Naive thymus-derived CD4-positive, alpha-beta T cell (primary cell): Measurements from ENCODE around the gene COPG2. TPM values are rescaled to one million over a fixed set of nuclear protein-coding genes. Genes with fewer than 3 reads are reported as not detected.

ENCODE experiments used
- ATAC-seq: fragments of 150-1000 bp; cut with Tn5 transposase; 2 replicates; pipeline ENCODE4 v1.10.0; 2021; ENCODE audit warnings: mild to moderate bottlenecking, moderate library complexity
- CTCF ChIA-PET: fragments of 350-600 bp; sonication (Branson Sonifier 250); formaldehyde crosslinking; loops from one replicate; lab custom pipeline; 2021; ENCODE audit warnings: antibody characterized with exemption; lab: Charles Lee
- POLR2A ChIA-PET: fragments of 350-600 bp; sonication (Branson Sonifier 250); formaldehyde crosslinking; loops from one replicate; lab custom pipeline; 2021; ENCODE audit warnings: antibody characterized with exemption, inconsistent platforms; lab: Charles Lee
- DNase-seq, 9 donors: peaks; one replicate each; pipeline versions ENCODE4 v3.0.0 to v3.0.0-alpha.2; 2020 to 2022; ENCODE audit warnings: mixed read lengths in 1 of 9
- H3K27ac ChIP-seq: one replicate; pipeline ENCODE4 v1.7.0; 2013; ENCODE audit warnings: mild to moderate bottlenecking, low read depth, low read length, moderate library complexity
- H3K27me3 ChIP-seq, 2 donors: one replicate each; pipeline ENCODE4 v1.7.0; 2013; ENCODE audit warnings: low read length in 2 of 2, mild to moderate bottlenecking in 2 of 2, moderate library complexity in 2 of 2; ENCODE audit not compliant: control insufficient read depth in 2 of 2, insufficient read depth in 2 of 2
- H3K36me3 ChIP-seq, 3 experiments: 1 replicate in 2 of 3; 2 replicates in 1 of 3; pipeline ENCODE4 v1.7.0; 2013; ENCODE audit warnings: low read length in 3 of 3, mild to moderate bottlenecking in 3 of 3, moderate library complexity in 1 of 3; ENCODE audit not compliant: insufficient read depth in 3 of 3, control insufficient read depth in 2 of 3
- H3K4me1 ChIP-seq, 2 donors: one replicate each; pipeline ENCODE4 v1.7.0; 2013; ENCODE audit warnings: low read length in 2 of 2, mild to moderate bottlenecking in 2 of 2, moderate library complexity in 1 of 2; ENCODE audit not compliant: control insufficient read depth in 2 of 2, insufficient read depth in 2 of 2
- H3K4me3 ChIP-seq: 2 replicates; pipeline ENCODE4 v1.7.0; 2013; ENCODE audit warnings: mild to moderate bottlenecking, low read length
- H3K9me3 ChIP-seq, 3 experiments: 1 replicate in 2 of 3; 2 replicates in 1 of 3; pipeline ENCODE4 v1.7.0; 2013; ENCODE audit warnings: low read length in 3 of 3; ENCODE audit not compliant: control insufficient read depth in 2 of 3
- H3K27ac Mint-ChIP-seq, 9 donors: one replicate each; pipeline ENCODE4 v1.8.0; 2020 to 2022; ENCODE audit warnings: mixed read lengths in 9 of 9, mild to moderate bottlenecking in 8 of 9, moderate library complexity in 5 of 9, inconsistent platforms in 2 of 9
- H3K27me3 Mint-ChIP-seq, 5 donors: one replicate each; pipeline ENCODE4 v1.8.0; 2021 to 2022; ENCODE audit warnings: mixed read lengths in 5 of 5, mild to moderate bottlenecking in 1 of 5
- H3K36me3 Mint-ChIP-seq, 5 donors: one replicate each; pipeline ENCODE4 v1.8.0; 2020 to 2022; ENCODE audit warnings: mixed read lengths in 5 of 5, mild to moderate bottlenecking in 3 of 5, inconsistent platforms in 1 of 5
- H3K4me1 Mint-ChIP-seq, 7 donors: one replicate each; pipeline ENCODE4 v1.8.0; 2020 to 2022; ENCODE audit warnings: mixed read lengths in 7 of 7, mild to moderate bottlenecking in 3 of 7, inconsistent platforms in 1 of 7
- H3K4me3 Mint-ChIP-seq, 10 donors: one replicate each; pipeline ENCODE4 v1.8.0; 2020 to 2022; ENCODE audit warnings: mild to moderate bottlenecking in 10 of 10, mixed read lengths in 10 of 10, moderate library complexity in 6 of 10, inconsistent platforms in 2 of 10
- H3K9me3 Mint-ChIP-seq, 11 donors: one replicate each; pipeline ENCODE4 v1.8.0; 2020 to 2022; ENCODE audit warnings: mixed read lengths in 11 of 11, mild to moderate bottlenecking in 4 of 11, inconsistent platforms in 1 of 11, moderate library complexity in 1 of 11
- intact Hi-C, 2 donors: fragments of 100-400 bp; cut with micrococcal nuclease; formaldehyde crosslinking; loops; one replicate each; pipeline ENCODE4 v1.15.1; 2023
- polyA plus RNA-seq, 2 donors: library from polyadenylated mRNA; unstranded; fragments of 300-500 nt; fragmentation: Illumina TruSeq; gene quantifications; one replicate each; pipeline ENCODE4 v1.2.3, GENCODE V29; 2021
- total RNA-seq, 6 experiments: library from RNA in 5 of 6; stranded (reverse) in 5 of 6; gene quantifications; 1 replicate in 5 of 6; 2 replicates in 1 of 6; pipeline ENCODE4 v1.2.3 and lab custom pipeline; 2021 to 2026

The COPG2 gene
- total and polyA plus RNA-seq, 7 experiments from 2014 or later, result 2.6 to 12.4 (median 8.3) TPM

DNA sequence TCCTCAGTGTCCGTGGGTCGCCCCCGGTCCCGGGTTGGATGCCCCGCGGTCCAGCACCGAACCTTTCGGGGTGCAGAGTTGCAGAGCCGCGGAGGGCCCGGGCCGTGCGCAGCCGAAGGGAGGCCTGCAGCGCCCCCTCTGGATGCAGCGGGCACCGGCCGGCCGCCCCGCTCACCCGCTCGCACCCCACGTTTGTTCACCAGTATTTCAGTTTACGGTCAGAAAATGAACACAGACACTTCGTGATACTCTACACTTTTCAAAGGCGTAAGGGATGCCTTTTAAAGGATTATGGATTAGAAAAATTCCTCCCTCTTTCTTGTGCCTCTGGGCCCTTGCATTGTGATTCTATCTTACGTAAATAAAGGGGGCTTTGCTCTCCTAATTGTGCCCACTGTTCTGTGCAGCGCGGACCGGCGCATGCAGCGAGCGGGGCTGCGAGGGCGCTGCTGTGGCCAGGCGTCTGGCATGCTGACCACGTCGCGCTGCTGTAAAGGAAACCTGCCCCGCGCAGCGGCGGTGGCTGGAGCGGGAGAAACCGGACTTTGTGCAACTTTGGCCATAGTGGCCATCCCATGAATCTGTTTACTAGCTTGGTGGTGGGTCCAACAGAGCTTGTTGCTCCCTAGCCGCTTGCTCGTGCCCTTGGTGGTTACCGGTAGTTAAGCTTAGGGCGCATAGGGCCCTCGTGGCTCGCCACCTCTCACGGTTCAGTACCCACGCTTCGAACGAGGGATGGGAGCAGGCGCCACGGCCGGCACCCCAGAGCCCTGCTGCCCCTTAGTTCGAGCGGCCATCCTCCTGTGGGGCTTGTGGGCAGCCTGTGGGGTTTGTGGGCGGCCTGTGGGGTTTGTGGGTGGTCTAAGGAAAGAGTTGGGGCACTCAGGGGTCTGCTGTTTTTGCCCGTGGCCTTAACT, 177.4 kb downstream of the COPG2 start:
- intact Hi-C loops, result loop anchor here in 1 of 2 donors (1.0 kb wide), 1 partner anchor 249 kb away; no protein-coding TSS in a partner anchor
- H3K4me3 ChIP-seq, result peak overlapping the region; percentile 37
- POLR2A ChIA-PET, result no interaction called here

DNA sequence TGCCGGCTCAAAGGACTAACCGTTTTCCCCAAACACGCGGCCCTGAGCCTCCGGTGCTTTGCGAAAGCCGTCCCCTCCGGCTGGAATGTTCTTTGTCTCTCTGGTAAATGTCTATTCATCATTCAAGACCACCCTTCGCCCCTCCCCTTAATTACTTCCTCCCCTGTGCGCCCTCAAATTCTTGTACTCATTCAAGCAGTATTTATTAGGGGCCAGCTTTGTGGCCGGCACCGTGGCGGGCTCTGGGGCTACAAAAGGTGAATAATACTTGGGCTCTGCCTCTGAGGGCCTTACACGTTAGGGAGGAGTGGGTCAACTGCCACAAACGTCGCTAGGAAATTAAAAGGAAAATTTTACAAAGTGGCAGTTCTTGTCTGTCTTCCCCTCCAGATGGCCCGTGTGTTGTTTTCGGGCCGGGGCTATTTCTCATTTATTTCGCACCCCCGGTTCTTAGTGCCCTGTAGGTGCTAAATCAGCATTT, 178.2 kb downstream of the COPG2 start:
- Histone ChIP-seq H3K4me3 (no peak overlapping the region), H3K27ac (no peak overlapping the region), H3K9me3 (no peaks in the 10 kb centered on the region), H3K27me3 (peaks cover 0 to 3% of the 10 kb centered on the region in 2 donors), H3K36me3 (no peaks in the 10 kb centered on the region), H3K4me1 (peaks cover 7 to 10% of the 10 kb centered on the region in 2 donors)
- DNase-seq (no peak), ATAC-seq (no peak)
- peak overlapping the region in 7 of 10 donors; percentile 2 to 83 (median 78) for H3K4me3 Mint-ChIP-seq
- H3K27me3 Mint-ChIP-seq, result peaks cover 12 to 82% (median 47%) of the 10 kb centered on the region in 5 donors
- intact Hi-C loops, result no loop called here
- ChIA-PET POLR2A (no interaction called here), CTCF (no interaction called here)
- peaks cover 0 to 6% (median 2%) of the 10 kb centered on the region in 5 donors for H3K36me3 Mint-ChIP-seq
- no peak overlapping the region for H3K27ac Mint-ChIP-seq
- peaks cover 22 to 37% (median 32%) of the 10 kb centered on the region in 7 donors for H3K4me1 Mint-ChIP-seq
- peaks cover 0 to 8% (median 0%) of the 10 kb centered on the region in 11 donors for H3K9me3 Mint-ChIP-seq

More for the DNA sequence above, 177.4 kb downstream of the COPG2 start:
- peaks cover 0 to 8% (median 0%) of the 10 kb centered on the region in 11 donors for H3K9me3 Mint-ChIP-seq
- peak in 8 of 9 donors; percentile 18 to 48 (median 37) for DNase-seq
- peak overlapping the region; percentile 66 to 83 (median 75) for H3K4me3 Mint-ChIP-seq
- Histone ChIP-seq H3K36me3 (no peaks in the 10 kb centered on the region), H3K27me3 (peaks cover 0 to 3% of the 10 kb centered on the region in 2 donors), H3K9me3 (no peaks in the 10 kb centered on the region), H3K27ac (no peak overlapping the region), H3K4me1 (peaks cover 5% of the 10 kb centered on the region in 2 donors)
- CTCF ChIA-PET, result interaction anchor here (0.6 kb wide), 2 partner anchors 94 to 258 kb away, joined by 4 to 5 read pairs; no protein-coding TSS in a partner anchor
- peaks cover 15 to 29% (median 24%) of the 10 kb centered on the region in 7 donors for H3K4me1 Mint-ChIP-seq
- peak; percentile 68 for ATAC-seq
- peak overlapping the region in 1 of 9 donors; percentile 25 for H3K27ac Mint-ChIP-seq
- H3K36me3 Mint-ChIP-seq, result peaks cover 0 to 6% (median 2%) of the 10 kb centered on the region in 5 donors
- peaks cover 12 to 77% (median 46%) of the 10 kb centered on the region in 5 donors for H3K27me3 Mint-ChIP-seq

GRCh38 chr7:130489140-130489983, 179.2 kb downstream of the COPG2 start:
- H3K4me3 ChIP-seq, result no peak overlapping the region
- Mint-ChIP-seq H3K4me1 (peaks cover 27 to 44% (median 36%) of the 10 kb centered on the region in 7 donors), H3K27ac (no peak overlapping the region), H3K9me3 (peaks cover 0 to 8% (median 0%) of the 10 kb centered on the region in 11 donors), H3K4me3 (peak overlapping the region in 1 of 10 donors; percentile 3), H3K27me3 (peaks cover 12 to 82% (median 45%) of the 10 kb centered on the region in 5 donors), H3K36me3 (peaks cover 0 to 6% (median 2%) of the 10 kb centered on the region in 5 donors)
- no peak overlapping the region for H3K27ac ChIP-seq
- DNase-seq, result no peak
- CTCF ChIA-PET, result interaction anchor here (0.6 kb wide), 1 partner anchor 61 kb away, joined by 3 read pairs; no protein-coding TSS in a partner anchor
- no peak for ATAC-seq
- no peaks in the 10 kb centered on the region for H3K36me3 ChIP-seq
- H3K4me1 ChIP-seq, result peaks cover 7 to 10% of the 10 kb centered on the region in 2 donors
- peaks cover 0 to 3% of the 10 kb centered on the region in 2 donors for H3K27me3 ChIP-seq
- intact Hi-C loops, result loop anchor here (5.0 to 10.0 kb wide), 6 partner anchors 47 to 417 kb away; partner anchors contain the start of genes CEP41 (in 1 of the 2) and KLHDC10 (in 1 of the 2)
- POLR2A ChIA-PET, result no interaction called here
- no peaks in the 10 kb centered on the region for H3K9me3 ChIP-seq

DNA sequence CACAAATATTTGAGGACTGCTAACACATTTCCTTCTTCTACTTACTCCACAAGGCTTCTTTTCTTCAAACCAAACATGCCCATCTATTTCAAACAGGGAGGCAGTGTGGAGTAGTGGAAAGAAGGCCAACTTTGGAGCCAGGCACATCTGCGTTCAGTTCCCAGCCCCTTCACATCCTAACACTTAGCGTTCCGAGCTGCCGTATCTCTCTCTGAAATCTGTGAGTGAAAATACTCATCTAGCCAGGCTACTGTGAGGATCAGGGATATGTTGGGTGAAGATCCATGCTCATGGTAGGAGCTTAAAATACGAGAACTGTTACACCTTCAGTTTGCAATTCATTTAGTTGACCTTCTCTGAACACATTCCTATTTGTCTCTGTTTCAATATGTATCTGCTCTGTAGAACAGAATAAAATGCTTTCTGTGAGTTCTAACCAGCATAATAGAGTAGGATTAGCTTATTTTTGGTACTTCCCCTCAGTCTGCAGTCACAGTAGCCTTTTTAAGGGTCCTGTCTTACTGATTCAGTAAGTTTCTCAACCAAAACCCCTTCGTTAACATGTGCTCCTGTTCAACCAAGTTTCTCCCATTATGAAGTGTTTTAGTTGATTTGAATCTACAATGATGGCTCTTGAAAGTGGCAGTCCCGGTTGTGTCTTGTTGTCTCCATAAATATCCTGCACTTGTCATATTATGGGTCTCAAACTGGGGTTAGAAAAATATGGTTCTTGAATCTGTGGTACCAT, 180.0 kb downstream of the COPG2 start:
- intact Hi-C loops, result loop anchor here (5.0 to 10.0 kb wide), 6 partner anchors 46 to 416 kb away; partner anchors contain the start of genes CEP41 (in 1 of the 2) and KLHDC10 (in 1 of the 2)
- peaks cover 0 to 8% (median 0%) of the 10 kb centered on the region in 11 donors for H3K9me3 Mint-ChIP-seq
- ATAC-seq, result no peak
- no peak overlapping the region for H3K27ac ChIP-seq
- peaks cover 0 to 6% (median 0%) of the 10 kb centered on the region in 5 donors for H3K36me3 Mint-ChIP-seq
- peak overlapping the region in 2 of 10 donors; percentile 3 to 30 for H3K4me3 Mint-ChIP-seq
- CTCF ChIA-PET, result interaction anchor here (0.6 kb wide), 1 partner anchor 60 kb away, joined by 3 read pairs; no protein-coding TSS in a partner anchor
- H3K4me1 Mint-ChIP-seq, result peaks cover 27 to 44% (median 36%) of the 10 kb centered on the region in 7 donors
- no peaks in the 10 kb centered on the region for H3K9me3 ChIP-seq
- H3K27me3 Mint-ChIP-seq, result peaks cover 12 to 80% (median 41%) of the 10 kb centered on the region in 5 donors
- no peak overlapping the region for H3K4me3 ChIP-seq
- H3K36me3 ChIP-seq, result no peaks in the 10 kb centered on the region
- H3K4me1 ChIP-seq, result peaks cover 7 to 10% of the 10 kb centered on the region in 2 donors
- POLR2A ChIA-PET, result no interaction called here
- no peak for DNase-seq
- peaks cover 0 to 3% of the 10 kb centered on the region in 2 donors for H3K27me3 ChIP-seq
- H3K27ac Mint-ChIP-seq, result no peak overlapping the region

DNA sequence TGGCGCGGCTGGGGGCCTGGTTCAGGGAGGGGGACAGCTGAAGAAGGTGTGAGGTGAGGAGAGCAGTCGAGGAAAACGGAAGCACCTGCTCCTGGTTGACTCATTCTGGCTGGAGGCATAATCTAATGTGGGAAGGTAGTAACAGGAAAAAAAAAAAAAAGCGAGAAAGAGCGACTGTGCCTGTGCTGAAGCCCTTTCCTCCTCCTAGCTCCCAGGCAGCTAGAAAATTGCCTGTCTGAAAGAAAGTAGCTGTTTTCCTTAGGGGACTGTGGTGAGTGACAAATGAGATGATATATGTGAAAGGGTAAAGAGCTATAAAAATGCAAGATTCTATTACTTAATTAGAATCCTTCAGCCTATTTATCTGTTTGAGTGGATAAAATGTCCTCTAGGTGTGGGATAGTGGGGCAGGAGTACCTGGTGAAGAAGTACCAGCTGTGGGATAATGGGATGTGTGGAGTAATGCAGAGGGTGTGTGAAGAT, 181.6 kb downstream of the COPG2 start:
- ChIA-PET CTCF (interaction anchor here (0.6 to 1.4 kb wide), 7 partner anchors 8 to 474 kb away, joined by 3 to 4 read pairs (median 4); no protein-coding TSS in a partner anchor), POLR2A (no interaction called here)
- Mint-ChIP-seq H3K9me3 (peaks cover 0 to 4% (median 0%) of the 10 kb centered on the region in 11 donors), H3K27ac (peak overlapping the region in 3 of 9 donors; percentile 46 to 88 (median 50)), H3K36me3 (no peaks in the 10 kb centered on the region), H3K27me3 (peaks cover 5 to 67% (median 31%) of the 10 kb centered on the region in 5 donors), H3K4me3 (peak overlapping the region; percentile 85 to 94 (median 91)), H3K4me1 (peaks cover 24 to 33% (median 28%) of the 10 kb centered on the region in 7 donors)
- Histone ChIP-seq H3K4me1 (peaks cover 7 to 10% of the 10 kb centered on the region in 2 donors), H3K27me3 (no peaks in the 10 kb centered on the region), H3K9me3 (no peaks in the 10 kb centered on the region), H3K4me3 (peak overlapping the region; percentile 80), H3K36me3 (no peaks in the 10 kb centered on the region), H3K27ac (no peak overlapping the region)
- ATAC-seq (no peak), DNase-seq (no peak)
- intact Hi-C loops, result loop anchor here (1.0 to 10.0 kb wide), 11 partner anchors 45 to 415 kb away; partner anchors contain the start of genes CEP41 (in 1 of the 2), COPG2 (in 1 of the 2) and KLHDC10 (in 1 of the 2)
